GM21390 (cell line): ENCODE data around the gene TUBGCP3.
"Not testable (repeated sequence)": the region's sequence is repeated elsewhere in the genome, so short reads cannot be mapped to it uniquely, and the experiment has no call there.

Experiments used
- ATAC-seq: cut with Tn5 transposase; IDR thresholded peaks from one replicate; pipeline ENCODE4 v1.9.1; 2021; ENCODE audit not compliant: unreplicated experiment

Gene TUBGCP3, protein sequence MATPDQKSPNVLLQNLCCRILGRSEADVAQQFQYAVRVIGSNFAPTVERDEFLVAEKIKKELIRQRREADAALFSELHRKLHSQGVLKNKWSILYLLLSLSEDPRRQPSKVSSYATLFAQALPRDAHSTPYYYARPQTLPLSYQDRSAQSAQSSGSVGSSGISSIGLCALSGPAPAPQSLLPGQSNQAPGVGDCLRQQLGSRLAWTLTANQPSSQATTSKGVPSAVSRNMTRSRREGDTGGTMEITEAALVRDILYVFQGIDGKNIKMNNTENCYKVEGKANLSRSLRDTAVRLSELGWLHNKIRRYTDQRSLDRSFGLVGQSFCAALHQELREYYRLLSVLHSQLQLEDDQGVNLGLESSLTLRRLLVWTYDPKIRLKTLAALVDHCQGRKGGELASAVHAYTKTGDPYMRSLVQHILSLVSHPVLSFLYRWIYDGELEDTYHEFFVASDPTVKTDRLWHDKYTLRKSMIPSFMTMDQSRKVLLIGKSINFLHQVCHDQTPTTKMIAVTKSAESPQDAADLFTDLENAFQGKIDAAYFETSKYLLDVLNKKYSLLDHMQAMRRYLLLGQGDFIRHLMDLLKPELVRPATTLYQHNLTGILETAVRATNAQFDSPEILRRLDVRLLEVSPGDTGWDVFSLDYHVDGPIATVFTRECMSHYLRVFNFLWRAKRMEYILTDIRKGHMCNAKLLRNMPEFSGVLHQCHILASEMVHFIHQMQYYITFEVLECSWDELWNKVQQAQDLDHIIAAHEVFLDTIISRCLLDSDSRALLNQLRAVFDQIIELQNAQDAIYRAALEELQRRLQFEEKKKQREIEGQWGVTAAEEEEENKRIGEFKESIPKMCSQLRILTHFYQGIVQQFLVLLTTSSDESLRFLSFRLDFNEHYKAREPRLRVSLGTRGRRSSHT

DNA sequence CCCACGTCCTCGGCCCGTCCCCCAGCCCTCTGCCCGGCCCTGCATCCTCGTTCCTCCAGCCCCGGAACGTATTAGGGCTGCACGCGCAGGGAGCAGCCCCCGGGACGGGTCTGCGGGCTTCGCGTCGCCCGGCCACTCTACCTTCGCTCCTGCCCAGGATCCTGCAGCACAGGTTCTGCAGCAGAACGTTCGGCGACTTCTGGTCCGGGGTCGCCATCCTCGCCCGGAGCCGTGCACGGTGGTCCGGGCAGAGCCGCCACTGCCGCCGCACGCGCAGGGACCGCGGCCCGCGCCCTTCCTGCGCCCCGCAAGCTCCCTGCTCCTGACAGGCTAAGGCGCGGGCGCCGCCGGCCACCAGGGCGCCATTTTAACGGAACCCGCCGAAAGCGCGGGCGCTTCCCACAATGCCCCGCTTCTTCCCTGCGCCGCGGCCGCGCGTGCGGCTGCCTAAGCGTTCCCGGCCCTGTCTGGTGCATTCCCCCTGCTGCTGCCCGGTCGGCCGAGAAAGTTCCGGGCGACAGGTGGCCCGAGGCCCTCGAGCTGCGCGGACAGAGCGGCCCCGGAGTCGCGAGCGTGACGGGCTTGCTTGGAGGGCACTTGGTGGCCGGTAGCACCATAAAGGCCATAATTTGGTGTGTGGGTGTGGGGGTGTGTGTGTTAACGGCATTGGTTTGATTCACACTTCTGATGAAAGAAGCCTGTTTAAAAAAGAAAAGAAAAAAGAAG lies at the start of gene TUBGCP3:
Gene TUBGCP3 (minus strand): TSS at position 390 of the 726 bp plus-strand sequence. CDS start 173 bp downstream, at position 217.
- peak; percentile 77 for ATAC-seq

DNA sequence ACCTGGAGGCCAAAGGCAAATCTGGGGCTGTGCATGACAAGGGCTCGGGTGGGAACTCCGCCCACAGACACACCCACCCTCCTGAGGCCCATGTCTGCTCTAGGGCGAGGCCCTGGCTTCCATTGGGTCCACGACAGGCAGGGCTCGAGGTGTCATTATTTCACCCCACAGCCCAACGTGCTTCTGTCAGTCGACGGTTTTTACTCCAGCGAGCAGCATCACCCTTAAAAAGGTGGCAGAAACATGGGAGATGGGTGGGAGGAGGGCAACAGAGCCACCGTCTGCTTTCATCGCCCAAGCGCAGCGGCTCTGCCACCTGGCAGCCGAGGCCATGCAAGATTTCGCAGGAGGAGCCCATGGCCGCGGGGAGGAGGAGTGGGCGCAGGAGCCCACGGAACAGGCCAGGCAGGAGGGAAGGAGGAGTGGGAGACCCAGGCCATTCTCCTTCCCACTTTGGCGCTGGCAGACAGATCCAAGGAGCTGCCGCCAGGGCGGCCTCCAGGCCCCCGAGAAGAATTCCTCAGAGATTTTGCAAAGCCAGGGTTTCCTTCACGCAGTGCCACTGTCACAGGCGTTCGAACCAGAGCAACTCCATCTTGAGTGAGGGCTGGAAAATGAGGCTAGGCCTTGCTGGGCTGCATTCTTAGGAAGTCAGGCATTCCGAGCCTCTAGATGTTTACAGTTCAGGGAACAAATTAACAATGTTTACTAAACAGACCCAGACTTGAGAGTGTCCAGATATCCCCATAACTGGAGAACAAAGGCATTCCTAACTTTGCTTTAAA lies 49.3 kb upstream of the TUBGCP3 start:
- no peak for ATAC-seq

DNA sequence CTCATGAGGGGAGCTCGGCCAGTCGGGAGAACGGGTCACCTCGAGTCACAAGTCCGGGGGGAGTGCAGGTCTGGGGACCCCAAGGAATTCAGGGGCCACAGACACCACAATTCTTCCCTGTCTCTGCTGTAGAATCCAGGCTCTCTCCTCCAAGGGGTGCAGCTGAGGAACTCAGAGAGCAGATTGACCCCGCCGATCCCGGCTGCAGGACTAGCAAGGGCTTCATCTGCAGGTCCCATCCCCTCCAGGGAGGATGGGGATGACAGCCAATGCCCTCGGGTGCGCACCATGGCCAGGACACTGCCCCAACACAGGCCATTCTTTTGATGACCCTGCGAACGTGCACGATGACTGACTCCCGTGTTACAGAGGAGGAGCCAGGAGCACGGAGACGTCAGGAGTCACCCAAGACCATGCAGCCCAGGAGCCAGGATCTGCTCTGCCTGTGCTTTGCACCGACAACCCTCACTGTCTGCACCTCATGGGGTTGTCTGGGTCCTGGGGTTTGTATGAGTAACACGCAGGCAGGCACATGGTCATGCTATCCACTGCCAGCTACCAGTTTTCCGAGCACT lies 48.5 kb upstream of the TUBGCP3 start:
- no peak for ATAC-seq

DNA sequence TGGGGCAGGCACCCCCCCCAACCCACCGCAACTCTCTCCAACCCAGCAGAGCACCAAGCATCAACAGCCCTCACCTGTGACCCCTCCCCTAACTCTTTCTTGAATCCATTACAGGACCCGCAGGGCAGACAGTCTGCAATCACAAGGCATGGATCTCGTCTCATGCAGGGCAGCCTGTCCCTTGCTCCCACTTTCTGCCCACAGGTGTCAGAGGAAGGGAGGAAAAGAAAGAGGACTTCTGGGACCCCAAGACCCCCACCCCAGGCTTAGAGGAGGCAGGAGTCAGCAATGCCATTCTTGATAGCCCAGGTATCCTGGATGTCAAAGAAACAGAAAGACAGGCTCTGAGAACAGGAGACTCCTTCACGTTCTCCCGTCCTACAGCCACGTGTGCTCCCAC lies 47.4 kb upstream of the TUBGCP3 start:
- no peak for ATAC-seq

DNA sequence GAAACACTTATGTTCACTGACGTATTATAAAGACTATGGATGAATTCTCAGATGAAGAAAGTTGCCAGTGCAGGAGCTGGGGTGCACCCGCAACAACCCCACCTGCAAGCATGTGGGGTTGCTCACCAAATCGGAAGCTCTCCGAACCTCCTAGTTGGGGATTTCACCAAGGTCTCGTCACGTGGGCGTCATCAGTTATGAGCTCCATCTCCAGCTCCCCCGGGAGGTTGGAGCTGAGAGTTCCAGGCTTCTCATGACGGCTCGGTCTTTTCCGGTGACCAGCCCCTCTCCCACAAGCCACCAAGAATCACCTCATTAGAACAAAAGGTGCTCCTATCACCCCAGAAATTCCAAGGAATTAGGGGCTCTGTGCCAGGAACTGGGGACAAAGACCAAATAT lies 46.1 kb upstream of the TUBGCP3 start:
- no peak for ATAC-seq

DNA sequence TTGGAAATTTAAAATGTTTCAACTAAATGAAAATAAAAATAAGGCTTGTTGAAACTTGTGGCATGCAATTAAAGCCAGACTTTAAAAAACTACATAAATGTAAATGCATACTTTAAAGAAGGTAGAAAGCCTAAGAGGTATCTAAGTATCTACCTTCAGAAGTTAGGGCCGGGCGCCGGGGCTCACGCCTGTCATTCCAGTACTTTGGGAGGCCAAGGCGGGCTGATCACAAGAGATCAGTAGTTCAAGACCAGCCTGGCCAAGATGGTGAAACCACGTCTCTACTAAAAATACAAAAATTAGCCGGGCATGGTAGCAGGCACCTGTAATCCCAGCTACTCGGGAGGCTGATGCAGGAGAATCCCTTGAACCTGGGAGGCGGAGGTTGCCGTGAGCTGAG lies 42.3 kb upstream of the TUBGCP3 start:
- not testable (repeated sequence) for ATAC-seq

DNA sequence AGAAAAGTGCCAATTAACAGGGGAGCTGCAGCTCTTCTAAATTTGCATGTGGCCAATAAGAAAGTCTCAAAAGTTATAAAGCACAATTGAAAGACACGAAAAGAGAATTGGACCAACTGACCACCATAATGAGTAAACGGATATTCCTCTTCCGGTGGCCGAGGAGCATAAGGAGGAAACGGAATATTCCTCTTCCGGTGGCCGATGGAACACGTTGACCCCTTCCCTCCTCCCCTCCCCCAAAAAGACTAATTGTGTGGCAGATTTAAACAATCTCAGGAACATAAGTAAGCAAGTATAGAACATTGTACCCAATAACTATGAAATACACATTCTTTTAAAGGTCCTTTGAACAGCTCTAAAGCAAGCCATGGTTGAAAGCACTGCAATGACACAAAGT lies 41.2 kb upstream of the TUBGCP3 start:
- ATAC-seq: no peak

DNA sequence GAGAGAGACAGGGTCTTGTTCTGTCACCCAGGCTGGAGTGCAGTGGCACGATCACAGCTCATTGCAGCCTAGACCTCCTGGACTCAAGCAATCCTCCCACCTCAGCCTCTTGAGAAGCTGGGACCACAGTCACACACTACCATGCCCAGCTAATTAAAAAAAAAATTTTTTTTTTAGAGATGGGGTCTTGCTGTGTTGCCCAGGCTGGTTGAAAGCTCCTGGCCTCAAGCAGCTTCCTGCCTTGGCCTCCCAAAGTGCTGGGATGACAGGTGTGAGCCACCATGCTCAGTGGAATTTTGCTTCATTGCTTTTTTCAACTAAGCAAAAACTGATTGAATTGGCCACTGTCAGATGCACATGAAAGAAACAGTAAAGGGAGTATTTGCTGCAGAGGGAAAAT lies 39.7 kb upstream of the TUBGCP3 start:
- not testable (repeated sequence) for ATAC-seq

DNA sequence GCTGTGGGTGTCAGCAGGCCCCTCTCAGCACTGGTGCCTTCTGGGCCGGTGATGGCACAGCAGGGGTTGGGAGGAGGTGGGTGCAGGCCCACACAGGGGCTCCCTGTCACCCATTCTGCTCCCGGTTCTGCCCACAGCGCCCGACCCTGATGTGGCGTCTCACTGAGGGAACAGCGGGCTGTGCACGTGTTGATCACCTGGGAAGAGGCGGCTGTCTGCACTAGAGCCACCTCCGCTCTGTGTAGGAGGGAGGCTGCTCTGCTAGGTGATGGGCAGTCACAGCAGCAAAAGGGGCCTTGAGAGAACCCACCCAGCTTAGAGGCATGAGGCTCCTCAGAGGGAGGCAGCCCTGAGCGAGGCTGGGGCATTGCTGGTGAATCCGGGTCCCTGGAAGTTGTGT lies 39.2 kb upstream of the TUBGCP3 start:
- no peak for ATAC-seq

DNA sequence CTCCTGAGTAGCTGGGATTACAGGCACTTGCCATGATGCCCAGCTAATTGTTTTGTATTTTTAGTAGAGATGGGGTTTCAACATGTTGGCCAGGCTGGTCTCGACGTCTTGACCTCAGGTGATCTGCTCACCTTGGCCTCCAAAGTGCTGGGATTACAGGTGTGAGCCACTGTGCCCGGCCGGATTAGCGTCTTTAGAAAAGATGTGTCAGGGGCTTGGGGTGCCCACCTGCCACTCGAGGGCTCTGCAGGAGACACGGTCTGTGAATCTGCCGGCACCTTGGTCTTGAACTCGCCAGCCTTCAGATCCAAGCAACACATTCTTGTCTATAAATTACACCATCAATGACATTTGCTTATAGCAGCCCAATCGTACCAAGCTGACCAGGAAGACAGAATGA lies 38.8 kb upstream of the TUBGCP3 start:
- no peak for ATAC-seq

DNA sequence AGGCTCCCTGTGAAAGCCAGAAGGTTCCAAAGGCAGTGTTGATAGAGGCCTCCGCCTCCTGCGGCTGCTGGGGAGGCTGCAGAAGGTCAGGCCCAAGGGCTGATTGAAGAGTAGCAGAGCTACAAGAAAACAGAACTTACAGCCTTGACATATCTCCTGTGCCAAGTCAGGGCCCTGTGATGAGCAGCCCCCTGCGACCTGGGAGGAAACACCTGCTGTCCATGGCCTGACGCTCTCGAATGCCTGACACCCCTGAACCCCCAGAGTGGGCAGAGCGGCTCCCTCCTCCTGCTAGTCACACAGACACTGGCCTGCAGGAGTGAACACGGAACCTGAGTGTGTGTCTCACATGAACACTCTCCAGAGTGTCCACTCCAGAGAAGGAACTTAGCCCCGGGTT lies 38.2 kb upstream of the TUBGCP3 start:
- ATAC-seq: no peak

DNA sequence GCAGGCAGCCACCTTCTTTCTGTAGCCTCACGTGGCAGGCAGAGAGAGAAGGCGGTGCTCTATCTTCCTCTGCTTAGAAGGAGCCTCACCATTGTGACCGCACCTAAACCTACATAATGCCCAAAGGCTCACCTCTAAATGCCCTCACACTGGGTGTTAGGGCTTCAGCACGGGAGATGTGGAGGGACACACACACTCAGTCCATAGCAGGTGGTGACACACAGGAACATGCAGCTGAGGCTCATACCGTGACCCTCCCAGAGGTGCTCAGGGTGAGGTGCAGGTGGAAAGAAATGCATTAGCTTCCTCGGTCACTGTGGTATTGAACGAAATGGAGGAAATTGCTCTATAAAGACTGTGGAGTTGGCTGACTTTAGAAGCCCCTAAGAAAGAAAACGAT lies 37.7 kb upstream of the TUBGCP3 start:
- no peak for ATAC-seq

DNA sequence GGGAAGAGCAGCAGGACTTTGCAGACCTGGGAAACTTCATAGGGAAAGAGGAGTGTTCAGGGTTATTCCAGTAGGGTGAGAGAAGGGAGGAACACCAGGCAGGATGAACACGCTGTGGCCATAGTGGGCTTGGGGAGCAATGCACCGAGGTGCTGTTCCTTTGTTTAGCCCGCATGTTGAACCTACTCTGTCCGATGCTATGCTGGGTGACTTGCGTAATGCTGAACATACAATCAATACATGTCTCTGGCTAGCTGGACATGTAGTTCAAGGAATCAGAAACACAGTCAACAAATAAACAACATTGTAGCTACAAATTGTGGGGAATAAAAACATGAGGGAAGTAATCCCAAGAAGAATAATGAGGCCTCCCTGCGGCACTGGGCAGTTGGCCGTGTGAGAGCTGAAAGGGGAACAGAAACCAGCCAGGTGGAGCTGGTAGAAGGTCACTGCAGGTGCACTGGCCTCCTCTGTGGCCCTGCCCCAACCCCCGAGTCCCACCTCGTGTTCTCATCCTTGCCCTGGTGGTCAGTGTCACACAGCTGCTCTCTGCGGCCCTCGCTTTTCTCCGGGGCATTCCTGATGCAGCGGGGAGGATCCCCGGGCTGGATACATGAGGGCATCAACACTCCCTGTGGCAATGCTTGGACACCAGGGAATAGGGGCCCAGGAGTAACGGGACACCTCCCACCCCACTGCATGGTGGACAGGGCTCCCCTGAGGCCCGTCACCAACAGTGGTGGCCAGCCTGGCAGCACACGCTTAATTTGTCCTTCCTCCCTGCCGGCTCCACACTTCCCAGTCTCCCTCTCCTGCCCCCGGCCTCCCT lies 36.9 kb upstream of the TUBGCP3 start:
- ATAC-seq: no peak

DNA sequence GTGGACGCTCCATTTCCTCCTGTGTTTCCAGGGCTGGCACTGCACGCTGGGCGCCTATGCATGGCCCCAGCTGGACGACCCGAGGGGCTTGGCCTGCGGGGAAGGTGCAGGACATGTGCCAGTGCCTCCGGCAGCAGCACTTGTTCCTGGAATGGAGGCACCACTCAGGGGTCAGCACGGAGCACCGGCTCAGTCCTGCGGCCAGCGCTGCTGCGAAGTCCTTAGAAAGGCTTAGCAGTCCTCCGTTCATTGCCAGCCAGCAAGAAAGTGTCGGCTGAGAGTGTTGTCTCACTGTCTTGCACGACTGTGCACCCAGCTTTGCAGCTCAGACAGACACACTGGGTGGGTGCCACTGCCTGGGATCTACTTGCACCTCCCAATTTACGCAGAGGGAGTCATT lies 36.1 kb upstream of the TUBGCP3 start:
- no peak for ATAC-seq

DNA sequence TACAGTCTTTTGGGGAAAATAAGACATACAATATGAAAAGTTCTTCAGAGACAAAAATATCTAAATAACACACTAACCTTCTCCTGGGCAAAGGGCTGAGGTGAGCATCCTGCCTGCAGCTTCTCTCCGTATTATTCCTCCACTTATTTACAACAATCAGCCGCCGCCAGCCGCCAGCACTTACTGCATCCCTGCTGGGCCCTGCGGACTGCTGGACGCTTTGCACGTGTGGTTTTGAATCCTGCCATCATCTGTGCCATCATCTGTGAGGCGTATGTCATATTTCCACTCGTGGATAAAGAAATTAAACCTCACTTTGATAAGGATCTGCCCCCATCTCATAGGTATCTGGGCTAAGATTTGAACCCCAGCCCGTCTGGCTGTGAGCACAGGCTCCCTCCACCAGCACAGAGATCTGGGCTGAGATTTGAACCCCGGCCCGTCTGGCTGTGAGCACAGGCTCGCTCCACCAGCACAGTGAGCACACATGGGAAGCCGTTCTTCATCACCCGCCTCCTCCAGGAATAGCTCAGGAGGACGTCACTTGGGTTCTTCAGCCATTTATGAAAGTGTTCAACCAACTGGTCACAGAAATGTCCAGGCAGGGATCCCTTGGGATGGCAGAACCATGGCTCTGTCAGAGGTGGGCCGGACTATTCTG lies 35.2 kb upstream of the TUBGCP3 start:
- no peak for ATAC-seq

DNA sequence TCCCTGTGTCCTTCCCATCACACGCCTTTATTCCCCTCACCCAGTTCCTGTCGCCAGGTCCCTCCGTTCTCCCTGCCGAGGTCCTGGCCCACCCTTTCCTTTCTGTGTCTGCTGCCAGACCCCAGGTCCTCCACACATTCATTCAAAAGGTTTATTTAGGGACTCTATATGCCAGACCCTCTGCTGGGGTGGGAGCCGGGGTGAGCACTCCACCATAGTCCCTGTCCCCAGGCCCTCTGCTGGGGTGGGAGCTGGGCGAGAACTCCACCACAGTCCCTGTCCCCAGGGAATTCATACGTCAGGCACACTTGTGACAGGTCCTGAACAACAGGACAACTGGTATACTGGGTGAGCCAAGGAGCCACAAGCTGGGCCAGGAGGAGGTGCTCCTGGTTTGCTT lies 34.4 kb upstream of the TUBGCP3 start:
- ATAC-seq: no peak

DNA sequence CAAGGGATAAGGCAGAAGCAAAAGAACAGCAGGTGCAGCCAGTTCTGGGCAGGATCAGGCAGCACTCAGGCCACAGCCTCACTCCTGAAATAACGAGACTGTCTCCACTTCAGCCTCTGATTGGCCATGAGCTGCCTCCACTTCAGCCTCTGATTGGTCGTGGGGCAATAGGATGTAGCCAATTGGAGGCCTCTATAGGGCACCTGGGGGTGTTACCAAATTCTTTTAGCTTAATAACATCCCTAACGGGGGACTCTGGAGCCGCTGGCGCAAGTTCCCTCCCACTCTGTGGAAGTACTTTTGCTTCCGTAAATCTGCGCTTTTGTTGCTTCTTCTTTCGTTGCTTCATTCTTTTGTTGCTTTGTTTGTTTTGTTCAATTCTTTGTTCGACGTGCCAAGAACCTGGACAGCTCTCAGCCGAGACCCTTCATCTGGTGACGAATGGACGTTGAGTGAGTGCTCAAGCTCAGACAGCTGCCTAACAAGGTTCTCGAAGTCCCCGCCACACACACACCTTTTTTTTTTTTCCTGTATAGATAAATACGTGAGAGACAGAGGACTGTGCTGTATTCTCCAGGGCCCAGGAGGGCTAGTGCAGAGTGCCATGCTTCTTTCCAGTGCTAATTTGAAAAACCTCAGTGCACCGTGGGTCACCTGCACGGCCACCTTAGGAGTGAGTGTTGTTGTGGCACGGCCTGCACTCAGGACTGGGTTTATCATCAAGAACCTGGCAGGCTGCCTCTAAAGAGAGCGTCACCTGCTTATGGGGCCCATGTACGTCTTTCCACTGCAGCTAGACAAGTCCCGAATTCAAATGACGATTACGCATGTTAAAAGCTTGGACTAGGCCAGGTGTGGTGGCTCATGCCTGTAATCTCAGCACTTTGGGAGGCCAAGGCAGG lies 32.0 kb upstream of the TUBGCP3 start:
- ATAC-seq: no peak

DNA sequence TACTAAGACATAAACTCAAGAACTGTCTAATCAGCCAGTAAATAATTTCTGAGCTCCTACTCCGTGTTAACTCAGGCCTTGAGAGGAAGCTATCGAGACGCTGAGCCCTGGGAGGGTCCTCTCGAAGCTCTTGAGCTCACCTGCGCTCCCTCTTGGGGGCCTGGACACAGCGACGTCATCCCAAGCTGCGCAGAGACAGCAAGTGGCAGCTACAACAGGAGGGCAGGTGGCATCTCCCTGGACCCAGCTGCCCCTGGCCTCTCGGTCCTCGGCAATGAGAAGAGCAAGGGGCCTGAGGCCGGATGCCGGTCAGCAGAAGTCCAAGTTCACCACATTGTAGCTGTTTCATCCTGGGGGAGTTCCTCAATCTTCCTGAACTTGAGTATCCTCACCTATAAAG lies 30.5 kb upstream of the TUBGCP3 start:
- ATAC-seq: no peak
